Measurements from ENCODE around the gene FADS2. TPM values are rescaled to one million over a fixed set of nuclear protein-coding genes. Genes with fewer than 3 reads are reported as not detected.

The FADS2 gene
- total and polyA plus RNA-seq, 10 of the 15 experiments (the other 5 are each of a cell fraction or from before 2014, with no cell fraction given), result 3.3 to 313 (median 149) TPM

- BruUV-seq (replicated peaks), result no TSS peak
- ATAC-seq, result no peak
- no peak for DNase-seq (ENCODE audit: low read depth, low spot score)
- SMC1A ChIA-PET (ENCODE audit: uncharacterized antibody, unreplicated experiment), result interaction anchor here (0.9 to 1.6 kb wide), 2 partner anchors 10 to 38 kb away, joined by 3 to 4 read pairs; no protein-coding TSS in a partner anchor
- in situ Hi-C loops (cut with MboI) (no loop called here), intact Hi-C loops (cut with micrococcal nuclease; ENCODE audit: unreplicated experiment) (no loop called here)
- POLR2A ChIA-PET, result no interaction called here
- H3K9ac ChIP-seq (ENCODE audit: control insufficient read depth, insufficient read depth, low read length), result no peak overlapping the region
- CTCF ChIA-PET, result interaction anchor here (1.6 to 3.7 kb wide), 2 partner anchors 10 to 173 kb away, joined by 9 to 22 read pairs; no protein-coding TSS in a partner anchor
- 18% methylated on average over 10 of the region's 10 CpGs for whole genome bisulfite sequencing (ENCODE audit: insufficient coverage, insufficient replicate concordance, low lambda C conversion rate, missing lambda C conversion rate)
- no peaks in the 10 kb centered on the region for H3K4me1 ChIP-seq (ENCODE audit: control insufficient read depth, insufficient read depth, low read length)
- RAD21 ChIA-PET (ENCODE audit: unreplicated experiment), result interaction anchor here (0.8 to 2.1 kb wide), 2 partner anchors 39 to 173 kb away, joined by 3 to 9 read pairs; no protein-coding TSS in a partner anchor
- TF ChIP-seq EGR1 (IDR thresholded peaks at IDR 0.05; ENCODE audit: borderline replicate concordance in 1 of 2, low read depth in 2 of 2, low read length in 2 of 2) (no peak), TARDBP (IDR thresholded peaks at IDR 0.05; ENCODE audit: borderline replicate concordance) (no peak), IKZF2 (IDR thresholded peaks at IDR 0.05) (no peak), NRF1 (conservative IDR thresholded peaks at IDR 0.05; ENCODE audit: low read depth, low read length) (no peak), ZNF622 (IDR thresholded peaks at IDR 0.05) (no peak), SIX5 (IDR thresholded peaks at IDR 0.05; ENCODE audit: low read depth, low read length, severe bottlenecking) (no peak)
- TF ChIP-seq, protein P1, sequence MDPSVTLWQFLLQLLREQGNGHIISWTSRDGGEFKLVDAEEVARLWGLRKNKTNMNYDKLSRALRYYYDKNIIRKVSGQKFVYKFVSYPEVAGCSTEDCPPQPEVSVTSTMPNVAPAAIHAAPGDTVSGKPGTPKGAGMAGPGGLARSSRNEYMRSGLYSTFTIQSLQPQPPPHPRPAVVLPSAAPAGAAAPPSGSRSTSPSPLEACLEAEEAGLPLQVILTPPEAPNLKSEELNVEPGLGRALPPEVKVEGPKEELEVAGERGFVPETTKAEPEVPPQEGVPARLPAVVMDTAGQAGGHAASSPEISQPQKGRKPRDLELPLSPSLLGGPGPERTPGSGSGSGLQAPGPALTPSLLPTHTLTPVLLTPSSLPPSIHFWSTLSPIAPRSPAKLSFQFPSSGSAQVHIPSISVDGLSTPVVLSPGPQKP (IDR thresholded peaks at IDR 0.05; ENCODE audit: low read depth, low read length), result no peak
- no peak overlapping the region for H3K4me3 ChIP-seq
- no peaks in the 10 kb centered on the region for H3K36me3 ChIP-seq (ENCODE audit: control insufficient read depth in 2 of 2, insufficient read depth in 2 of 2, low read length in 1 of 2)
- FAIRE-seq, result no peak
- H3K4me2 ChIP-seq (ENCODE audit: control insufficient read depth, insufficient read depth), result no peak overlapping the region
- no peak overlapping the region for H3K27ac ChIP-seq (ENCODE audit: control insufficient read depth, insufficient read depth)
- H3K79me2 ChIP-seq (ENCODE audit: control insufficient read depth, insufficient read depth, low read length), result no peaks in the 10 kb centered on the region
- no peaks in the 10 kb centered on the region for H3K9me3 ChIP-seq (replicated peaks; ENCODE audit: control insufficient read depth, insufficient read depth, low read length)
- H3K27me3 ChIP-seq (replicated peaks in 1 of 2; ENCODE audit: control insufficient read depth in 2 of 2, insufficient read depth in 2 of 2, low read length in 1 of 2), result no peaks in the 10 kb centered on the region; a peak in 1 of 4 replicates
- no peak overlapping the region for H2AFZ ChIP-seq (ENCODE audit: control insufficient read depth, low read depth, low read length)
- no peaks in the 10 kb centered on the region for H4K20me1 ChIP-seq (ENCODE audit: control insufficient read depth, insufficient read depth)
Measured at GRCh38 chr11:61908730-61909316, 80.7 kb downstream of the FADS2 start.

Data from GM12878 (cell line).